ENCODE measurements around the gene KREMEN2. TPM values are rescaled to one million over a fixed set of nuclear protein-coding genes. Genes with fewer than 3 reads are reported as not detected.

KREMEN2 gene
- total RNA-seq, 2 donors from 2014 or later, result 1.4 to 4.0 TPM

DNA sequence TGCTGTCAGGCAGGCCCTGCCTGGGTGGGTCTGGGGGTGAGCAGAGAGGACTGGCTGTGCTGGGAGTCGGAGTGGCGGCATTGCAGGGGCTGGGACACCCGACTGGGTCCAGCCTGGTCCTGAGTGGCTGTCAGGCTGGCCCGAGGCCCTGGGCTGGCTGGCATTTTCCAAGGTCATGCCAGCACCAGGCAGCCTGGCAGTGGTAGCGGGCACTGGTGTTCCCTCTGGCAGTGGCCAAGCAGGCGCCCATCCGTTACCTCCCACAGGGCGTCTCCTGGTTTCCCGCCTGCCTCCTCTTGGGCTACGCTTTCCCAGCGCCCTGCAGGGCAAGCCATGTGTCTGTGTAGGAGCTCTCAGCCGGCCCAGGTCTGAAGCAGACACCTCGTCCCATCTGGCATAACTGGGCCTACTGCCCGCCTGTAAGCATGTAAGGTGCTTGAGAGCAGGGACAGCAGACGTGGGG is 21.8 kb downstream of the KREMEN2 start:
- H3K9me3 ChIP-seq, result no peaks in the 10 kb centered on the region
- no peak overlapping the region for H3K27ac ChIP-seq
- DNase-seq (ENCODE audit: low spot score), result no peak
- no peaks in the 10 kb centered on the region for H3K4me1 ChIP-seq (replicated peaks)
- TF ChIP-seq POLR2AphosphoS5 (IDR thresholded peaks at IDR 0.05) (no peak), POLR2A (IDR thresholded peaks at IDR 0.05) (no peak)
- TF ChIP-seq, protein P1, sequence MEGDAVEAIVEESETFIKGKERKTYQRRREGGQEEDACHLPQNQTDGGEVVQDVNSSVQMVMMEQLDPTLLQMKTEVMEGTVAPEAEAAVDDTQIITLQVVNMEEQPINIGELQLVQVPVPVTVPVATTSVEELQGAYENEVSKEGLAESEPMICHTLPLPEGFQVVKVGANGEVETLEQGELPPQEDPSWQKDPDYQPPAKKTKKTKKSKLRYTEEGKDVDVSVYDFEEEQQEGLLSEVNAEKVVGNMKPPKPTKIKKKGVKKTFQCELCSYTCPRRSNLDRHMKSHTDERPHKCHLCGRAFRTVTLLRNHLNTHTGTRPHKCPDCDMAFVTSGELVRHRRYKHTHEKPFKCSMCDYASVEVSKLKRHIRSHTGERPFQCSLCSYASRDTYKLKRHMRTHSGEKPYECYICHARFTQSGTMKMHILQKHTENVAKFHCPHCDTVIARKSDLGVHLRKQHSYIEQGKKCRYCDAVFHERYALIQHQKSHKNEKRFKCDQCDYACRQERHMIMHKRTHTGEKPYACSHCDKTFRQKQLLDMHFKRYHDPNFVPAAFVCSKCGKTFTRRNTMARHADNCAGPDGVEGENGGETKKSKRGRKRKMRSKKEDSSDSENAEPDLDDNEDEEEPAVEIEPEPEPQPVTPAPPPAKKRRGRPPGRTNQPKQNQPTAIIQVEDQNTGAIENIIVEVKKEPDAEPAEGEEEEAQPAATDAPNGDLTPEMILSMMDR (IDR thresholded peaks at IDR 0.05), result no peak
- no peak overlapping the region for H3K4me3 ChIP-seq
- WGBS, result 65% methylated on average over 13 of the region's 15 CpGs
- no peaks in the 10 kb centered on the region for H3K36me3 ChIP-seq
- intact Hi-C loops (cut with DNase I), result no loop called here
- H3K27me3 ChIP-seq (replicated peaks; ENCODE audit: insufficient read depth), result no peaks in the 10 kb centered on the region

- Histone ChIP-seq H3K27ac (no peak overlapping the region), H3K9me3 (no peaks in the 10 kb centered on the region), H3K4me3 (no peak overlapping the region), H3K36me3 (no peaks in the 10 kb centered on the region), H3K27me3 (replicated peaks; ENCODE audit: insufficient read depth) (no peaks in the 10 kb centered on the region), H3K4me1 (replicated peaks) (no peaks in the 10 kb centered on the region)
- intact Hi-C loops (cut with DNase I), result no loop called here
- TF ChIP-seq POLR2A (IDR thresholded peaks at IDR 0.05) (no peak), POLR2AphosphoS5 (IDR thresholded peaks at IDR 0.05) (no peak)
- TF ChIP-seq, protein P1 (IDR thresholded peaks at IDR 0.05), result no peak
- DNase-seq (ENCODE audit: low spot score), result no peak
- 82% methylated on average over 13 of the region's 17 CpGs for WGBS
Measured at GRCh38 chr16:2986623-2987188, 22.6 kb downstream of the KREMEN2 start.

DNA sequence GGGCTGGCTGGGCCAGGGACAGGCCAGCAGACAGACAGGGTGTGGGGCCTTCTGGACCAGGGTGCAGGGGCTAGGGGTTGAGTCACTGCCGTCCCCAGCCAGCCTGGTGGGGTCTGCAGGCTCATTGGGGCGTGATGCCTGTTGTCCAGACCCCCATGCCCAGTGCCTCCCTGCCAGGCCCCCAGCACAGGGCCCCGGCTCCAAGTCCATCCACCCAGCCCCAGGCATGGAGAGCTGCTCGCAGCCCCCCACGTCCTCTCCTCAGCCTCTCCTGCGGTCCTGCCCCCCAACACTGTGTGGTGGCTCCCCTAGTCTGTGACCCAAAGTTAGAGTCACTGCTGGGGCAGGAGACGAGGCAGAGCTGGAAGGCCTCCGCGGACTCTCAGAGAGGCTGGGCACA is 23.2 kb downstream of the KREMEN2 start:
- no peak for DNase-seq (ENCODE audit: low spot score)
- Histone ChIP-seq H3K4me1 (replicated peaks) (no peaks in the 10 kb centered on the region), H3K9me3 (no peaks in the 10 kb centered on the region), H3K27me3 (replicated peaks; ENCODE audit: insufficient read depth) (no peaks in the 10 kb centered on the region), H3K36me3 (no peaks in the 10 kb centered on the region), H3K27ac (no peak overlapping the region), H3K4me3 (no peak overlapping the region)
- WGBS, result 79% methylated on average over 9 of the region's 9 CpGs
- TF ChIP-seq POLR2A (IDR thresholded peaks at IDR 0.05), result no peak
- TF ChIP-seq, protein P1 (IDR thresholded peaks at IDR 0.05), result no peak
- TF ChIP-seq POLR2AphosphoS5 (IDR thresholded peaks at IDR 0.05), result no peak
- intact Hi-C loops (cut with DNase I), result no loop called here

- no peak for DNase-seq (ENCODE audit: low spot score)
- Histone ChIP-seq H3K27ac (no peak overlapping the region), H3K9me3 (no peaks in the 10 kb centered on the region), H3K4me1 (replicated peaks) (no peaks in the 10 kb centered on the region), H3K36me3 (no peaks in the 10 kb centered on the region), H3K27me3 (replicated peaks; ENCODE audit: insufficient read depth) (no peaks in the 10 kb centered on the region), H3K4me3 (no peak overlapping the region)
- intact Hi-C loops (cut with DNase I), result no loop called here
- TF ChIP-seq POLR2A (IDR thresholded peaks at IDR 0.05) (no peak), POLR2AphosphoS5 (IDR thresholded peaks at IDR 0.05) (no peak)
- TF ChIP-seq, protein P1 (IDR thresholded peaks at IDR 0.05), result no peak
- 34% methylated on average over 8 of the region's 8 CpGs for WGBS
Measured at GRCh38 chr16:2987833-2988232, 23.8 kb downstream of the KREMEN2 start.

DNA sequence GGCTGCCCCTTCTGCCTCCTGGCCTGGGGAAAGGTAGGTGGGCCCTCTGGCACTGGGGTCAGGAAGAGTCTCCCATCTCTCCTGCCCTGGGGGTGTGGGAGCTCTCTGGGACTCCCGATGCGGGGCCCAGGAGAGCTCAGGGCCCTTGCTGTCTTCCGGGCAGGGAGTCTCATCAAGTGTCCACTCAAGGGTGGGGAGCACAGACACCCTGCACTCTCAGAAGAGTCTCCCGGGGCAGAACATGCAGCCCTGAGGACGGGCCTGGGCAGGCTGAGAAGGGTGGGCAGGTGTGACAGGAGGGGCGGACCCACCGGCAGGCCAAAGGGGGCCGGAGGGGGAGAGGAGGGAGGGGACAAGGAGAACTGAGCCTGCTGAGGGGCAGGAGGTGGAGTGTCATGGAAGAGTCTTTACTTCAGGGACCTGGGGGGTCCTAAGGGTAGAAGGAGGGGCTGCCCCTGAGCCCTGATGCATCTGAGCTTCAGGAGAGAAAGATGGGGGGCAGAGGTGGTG is 24.6 kb downstream of the KREMEN2 start:
- Histone ChIP-seq H3K4me1 (replicated peaks) (no peaks in the 10 kb centered on the region), H3K4me3 (no peak overlapping the region), H3K27ac (no peak overlapping the region), H3K36me3 (no peaks in the 10 kb centered on the region), H3K9me3 (no peaks in the 10 kb centered on the region), H3K27me3 (replicated peaks; ENCODE audit: insufficient read depth) (no peaks in the 10 kb centered on the region)
- TF ChIP-seq, protein P1 (IDR thresholded peaks at IDR 0.05), result no peak
- TF ChIP-seq POLR2AphosphoS5 (IDR thresholded peaks at IDR 0.05), result no peak
- no peak for TF ChIP-seq POLR2A (IDR thresholded peaks at IDR 0.05)
- intact Hi-C loops (cut with DNase I), result no loop called here
- no peak for DNase-seq (ENCODE audit: low spot score)
- 41% methylated on average over 8 of the region's 8 CpGs for WGBS

Data from prostate gland (tissue), 2 donors.